Choroid plexus epithelial cell (primary cell): Measurements from ENCODE around the gene C1QTNF9B.
A peak's percentile ranks its signal among the peaks of the same experiment; 100 is the strongest.
"Not testable (repeated sequence)": the region's sequence is repeated elsewhere in the genome, so short reads cannot be mapped to it uniquely, and the experiment has no call there.

Source experiments
- DNase-seq: peaks from one replicate; pipeline ENCODE4 v3.0.0-alpha.2; 2010; ENCODE audit warnings: low read depth
- H3K4me3 ChIP-seq: 2 replicates; pipeline ENCODE4 v1.5.1; 2011; ENCODE audit warnings: low read depth, mild to moderate bottlenecking, control low read depth, low read length, moderate library complexity
- TF ChIP-seq, protein P1 (sequence below): conservative IDR thresholded peaks from 2 replicates; pipeline ENCODE4 v1.5.1; 2011; ENCODE audit warnings: low read depth, mild to moderate bottlenecking, control low read depth, inconsistent platforms, low read length, moderate library complexity

C1QTNF9B gene

DNA sequence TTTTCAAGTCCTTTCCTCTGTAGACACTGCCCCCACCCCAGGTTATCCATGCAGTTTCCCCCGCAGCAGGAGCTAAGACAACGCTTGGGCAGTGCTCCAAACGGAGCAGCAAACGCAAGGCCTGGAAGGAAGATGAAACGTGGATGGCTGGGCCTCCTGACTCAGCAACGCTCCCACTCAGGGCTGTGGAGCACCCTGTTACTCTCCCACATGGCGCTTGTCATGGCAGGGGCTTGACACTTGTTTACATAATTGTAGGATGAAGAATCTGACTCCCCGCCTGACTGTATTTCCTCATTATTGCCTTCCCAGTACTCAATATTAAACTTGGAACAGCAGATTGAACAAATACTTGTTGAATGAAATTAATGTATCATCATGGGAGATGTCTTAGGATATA is 799 bp upstream of the C1QTNF9B start:
- TF ChIP-seq, protein P1, sequence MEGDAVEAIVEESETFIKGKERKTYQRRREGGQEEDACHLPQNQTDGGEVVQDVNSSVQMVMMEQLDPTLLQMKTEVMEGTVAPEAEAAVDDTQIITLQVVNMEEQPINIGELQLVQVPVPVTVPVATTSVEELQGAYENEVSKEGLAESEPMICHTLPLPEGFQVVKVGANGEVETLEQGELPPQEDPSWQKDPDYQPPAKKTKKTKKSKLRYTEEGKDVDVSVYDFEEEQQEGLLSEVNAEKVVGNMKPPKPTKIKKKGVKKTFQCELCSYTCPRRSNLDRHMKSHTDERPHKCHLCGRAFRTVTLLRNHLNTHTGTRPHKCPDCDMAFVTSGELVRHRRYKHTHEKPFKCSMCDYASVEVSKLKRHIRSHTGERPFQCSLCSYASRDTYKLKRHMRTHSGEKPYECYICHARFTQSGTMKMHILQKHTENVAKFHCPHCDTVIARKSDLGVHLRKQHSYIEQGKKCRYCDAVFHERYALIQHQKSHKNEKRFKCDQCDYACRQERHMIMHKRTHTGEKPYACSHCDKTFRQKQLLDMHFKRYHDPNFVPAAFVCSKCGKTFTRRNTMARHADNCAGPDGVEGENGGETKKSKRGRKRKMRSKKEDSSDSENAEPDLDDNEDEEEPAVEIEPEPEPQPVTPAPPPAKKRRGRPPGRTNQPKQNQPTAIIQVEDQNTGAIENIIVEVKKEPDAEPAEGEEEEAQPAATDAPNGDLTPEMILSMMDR: no peak
- peak; percentile 81 for DNase-seq
- no peak overlapping the region for H3K4me3 ChIP-seq

DNA sequence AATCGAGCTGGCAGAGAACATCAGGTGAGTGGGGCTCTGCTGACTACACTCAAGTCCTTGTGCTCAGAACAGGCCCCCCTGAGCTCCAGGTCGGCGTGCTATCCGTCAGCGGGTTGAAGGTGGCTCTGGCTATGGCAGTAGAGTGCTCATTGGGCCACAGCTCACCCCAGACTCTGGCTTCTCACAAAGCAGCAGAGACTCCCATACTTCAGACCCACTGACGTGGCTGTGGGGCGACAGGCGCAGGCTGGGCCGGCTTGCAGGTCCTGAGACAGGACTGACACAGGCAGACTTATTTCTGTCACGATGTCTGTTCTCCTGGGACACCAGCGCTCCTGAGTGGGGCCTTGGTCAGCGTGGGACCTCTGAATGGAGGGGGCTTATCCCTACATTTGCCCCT is 2.6 kb downstream of the C1QTNF9B start:
- not testable (repeated sequence) for DNase-seq, H3K4me3 ChIP-seq

GRCh38 chr13:23893791-23894190 is 3.5 kb downstream of the C1QTNF9B start:
- DNase-seq, H3K4me3 ChIP-seq: not testable (repeated sequence)

DNA sequence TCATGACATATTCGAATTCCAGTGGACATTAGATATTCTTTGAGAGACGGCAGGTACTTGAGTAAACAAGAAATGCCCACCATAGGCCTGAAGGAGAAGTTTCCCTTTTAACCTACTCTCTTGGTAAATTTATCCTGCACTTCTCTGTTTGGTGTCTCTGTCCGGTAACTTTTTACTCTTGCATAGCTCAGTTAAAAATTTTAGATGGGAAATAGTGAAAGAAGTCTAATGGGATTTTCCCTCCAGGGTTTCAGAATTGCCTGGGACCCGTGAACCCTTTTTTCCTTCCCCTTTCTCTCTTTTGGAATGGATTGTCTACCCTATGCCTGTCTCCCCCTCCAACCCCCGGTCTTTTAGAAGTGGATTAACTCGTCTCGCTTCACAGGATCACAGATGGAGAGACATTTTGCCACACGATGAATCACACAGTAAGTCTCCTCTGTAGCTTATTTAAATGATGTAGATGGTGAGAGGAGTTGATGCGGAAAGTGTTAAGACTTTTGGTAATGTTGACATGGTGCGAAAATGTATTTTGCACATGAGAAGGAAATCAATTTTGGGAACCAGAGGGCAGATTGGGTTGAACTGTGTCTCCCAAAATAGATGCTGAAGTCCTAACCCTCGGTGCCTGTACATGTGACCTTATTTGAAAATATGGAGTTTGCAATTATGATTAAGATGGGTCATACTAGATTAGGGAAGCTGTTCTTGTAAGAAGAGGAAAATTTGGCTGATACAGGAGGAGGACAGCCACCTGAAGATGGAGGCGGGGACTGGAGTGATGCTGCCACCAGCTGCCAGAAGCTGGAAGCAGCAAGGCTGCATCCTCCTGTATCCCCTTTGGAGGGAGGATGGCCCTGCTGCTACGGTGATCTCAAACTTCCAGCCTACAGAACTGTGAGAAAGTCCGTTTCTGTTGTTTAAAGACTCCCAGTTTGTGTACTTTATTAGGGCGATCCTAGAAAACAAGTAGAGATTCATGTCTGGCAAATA is 7.4 kb downstream of the C1QTNF9B start:
- no peak for DNase-seq

DNA sequence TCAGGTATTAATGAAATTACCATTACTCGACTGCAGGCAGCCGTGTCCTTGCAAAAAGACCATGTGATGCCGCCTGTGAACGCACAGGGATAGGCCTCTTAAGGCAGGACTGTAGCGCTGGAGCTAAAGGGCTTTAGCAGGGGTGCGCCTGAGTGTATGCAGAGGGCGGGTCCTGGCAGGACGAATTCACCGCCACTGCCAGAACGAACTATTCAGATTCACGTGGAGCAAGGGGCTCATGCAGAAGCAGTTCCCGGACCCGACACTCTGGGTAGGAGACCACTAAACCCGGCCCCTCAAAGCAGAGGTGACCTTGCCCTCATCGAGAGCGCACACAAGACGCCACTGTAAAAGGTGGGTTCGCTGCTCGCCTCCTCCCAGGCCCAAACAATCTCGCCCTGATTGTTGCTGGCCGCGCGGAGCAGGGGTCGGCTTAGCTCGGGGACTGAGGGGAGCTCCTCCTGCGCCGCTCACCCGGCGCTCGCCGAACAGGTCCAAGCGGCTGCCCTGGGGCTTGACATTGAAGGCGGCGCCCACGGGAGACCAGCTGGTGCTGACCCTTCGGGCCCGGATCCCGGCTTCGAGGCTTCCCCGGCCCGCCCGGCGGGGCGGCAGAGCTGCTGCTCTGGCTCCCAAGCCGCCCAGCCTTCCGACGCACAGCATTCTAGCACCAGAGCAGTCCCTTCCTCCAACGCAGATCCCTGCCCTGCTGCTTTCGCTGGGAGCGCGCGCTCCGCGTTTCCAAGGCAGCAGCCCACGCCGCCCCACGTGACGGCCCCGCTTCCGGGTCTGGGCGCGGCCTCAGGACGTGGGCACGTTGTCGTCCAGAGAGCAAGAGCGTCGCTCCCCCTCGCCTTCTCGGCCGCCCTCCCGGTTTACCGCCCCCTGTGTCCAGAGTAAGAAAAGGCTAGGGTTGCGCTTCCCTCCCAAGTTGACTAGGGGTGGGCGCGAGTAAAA is 8.4 kb downstream of the C1QTNF9B start, which contains the start of gene MIPEP:
Gene MIPEP, minus strand, starts transcription at position 743 of the 957 bp plus-strand sequence. Its CDS starts 80 bp downstream, at position 663.
- peak within 1 kb of the TSS; percentile 94 for H3K4me3 ChIP-seq
- peak; percentile 98 for DNase-seq
- TF ChIP-seq, protein P1: peak; percentile 79

More for the DNA sequence above, 7.4 kb downstream of the C1QTNF9B start:
- peak overlapping the region; percentile 94 for H3K4me3 ChIP-seq
- TF ChIP-seq, protein P1: peak; percentile 50

- not testable (repeated sequence) for H3K4me3 ChIP-seq, DNase-seq
Measured at GRCh38 chr13:23884361-23884760, 12.9 kb downstream of the C1QTNF9B start.

DNA sequence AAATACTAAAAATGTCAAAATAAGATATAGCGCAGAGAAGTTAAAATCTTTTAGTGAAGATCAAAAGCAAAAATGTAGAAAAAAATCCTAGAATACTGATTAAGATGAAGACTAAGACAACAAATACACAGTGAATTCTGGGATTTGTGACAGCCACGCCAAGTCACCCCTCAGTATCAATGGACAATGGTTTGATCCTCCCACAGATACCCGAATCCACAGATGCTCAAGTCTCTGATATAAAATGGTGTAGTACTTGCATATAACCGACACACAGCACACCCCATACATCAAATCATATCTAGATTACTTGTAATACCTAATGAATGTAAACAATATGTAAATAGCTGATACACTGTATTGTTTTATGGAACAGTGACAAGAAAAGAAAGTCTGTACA is 14.0 kb downstream of the C1QTNF9B start:
- TF ChIP-seq, protein P1: no peak
- no peak overlapping the region for H3K4me3 ChIP-seq
- no peak for DNase-seq

GRCh38 chr13:23881402-23881800 is 15.9 kb downstream of the C1QTNF9B start:
- DNase-seq, H3K4me3 ChIP-seq: not testable (repeated sequence)

GRCh38 chr13:23880493-23881401 is 16.6 kb downstream of the C1QTNF9B start:
- H3K4me3 ChIP-seq, DNase-seq: not testable (repeated sequence)
